Prostate gland (tissue), 2 donors: ENCODE measurements around the gene VAV1.

Source experiments
- CTCF ChIP-seq, 4 experiments: fragments of 200-600 bp in 2 of 4; fragments of 450-650 bp in 2 of 4; sonication (generic) in 2 of 4; IDR thresholded peaks; 1 replicate in 3 of 4; 2 replicates in 1 of 4; pipeline ENCODE4 v1.5.1; 2016 to 2019; ENCODE audit warnings: antibody characterized with exemption in 4 of 4, mild to moderate bottlenecking in 2 of 4, moderate library complexity in 2 of 4
- POLR2A ChIP-seq: fragments of 450-650 bp; IDR thresholded peaks from one replicate; pipeline ENCODE4 v1.6.1; 2016; ENCODE audit warnings: antibody characterized with exemption, mild to moderate bottlenecking
- POLR2AphosphoS5 ChIP-seq: sonication (generic); formaldehyde crosslinking; IDR thresholded peaks from one replicate; pipeline ENCODE4 v1.6.1; 2017; ENCODE audit warnings: antibody characterized with exemption

- TF ChIP-seq CTCF (IDR thresholded peaks at IDR 0.05) = no peak
- no peak for TF ChIP-seq POLR2AphosphoS5
- TF ChIP-seq POLR2A = no peak
These were observed 95.8 kb downstream of the VAV1 start for GRCh38 chr19:6868351-6868750.
